Transverse colon (tissue), 4 donors: Measurements from ENCODE around the gene GRAMD1B. TPM values are rescaled to one million over a fixed set of nuclear protein-coding genes. Genes with fewer than 3 reads are reported as not detected.

Experiments
- DNase-seq: peaks from one replicate; pipeline ENCODE4 v3.0.0-alpha.2; 2019
- H3K27ac ChIP-seq, 4 donors: fragments of 200-600 bp; sonication (generic); 2 replicates each; pipeline ENCODE4 v1.5.1; 2016 to 2018; ENCODE audit warnings: inconsistent platforms in 4 of 4
- H3K27me3 ChIP-seq: fragments of 200-600 bp; sonication (generic); 2 replicates; pipeline ENCODE4 v1.5.1; 2017; ENCODE audit warnings: inconsistent platforms
- H3K36me3 ChIP-seq, 4 donors: fragments of 200-600 bp; sonication (generic); 2 replicates each; pipeline ENCODE4 v1.5.1; 2017 to 2019; ENCODE audit warnings: inconsistent platforms in 4 of 4
- H3K4me1 ChIP-seq, 4 donors: fragments of 200-600 bp; sonication (generic); 2 replicates each; pipeline ENCODE4 v1.5.1; 2017 to 2020; ENCODE audit warnings: inconsistent platforms in 4 of 4
- H3K4me3 ChIP-seq, 4 donors: fragments of 200-600 bp; sonication (generic); 1 replicate in 1 of 4; 2 replicates in 3 of 4; pipeline versions ENCODE4 v1.5.1 to v1.6.1; 2017 to 2019; ENCODE audit warnings: inconsistent platforms in 4 of 4
- H3K9me3 ChIP-seq, 2 donors: fragments of 200-600 bp; sonication (generic); 2 replicates each; pipeline ENCODE4 v1.5.1; 2017 to 2019; ENCODE audit warnings: inconsistent platforms in 2 of 2
- EP300 ChIP-seq: sonication (generic); formaldehyde crosslinking; IDR thresholded peaks from one replicate; pipeline ENCODE4 v1.6.1; 2017; ENCODE audit warnings: antibody characterized with exemption, low read depth
- POLR2A ChIP-seq: fragments of 450-650 bp; IDR thresholded peaks from one replicate; pipeline ENCODE4 v1.6.1; 2016; ENCODE audit warnings: antibody characterized with exemption, mild to moderate bottlenecking, moderate library complexity
- POLR2AphosphoS5 ChIP-seq, 3 donors: sonication (generic); formaldehyde crosslinking; IDR thresholded peaks; one replicate each; pipeline ENCODE4 v1.6.1; 2016; ENCODE audit warnings: antibody characterized with exemption in 3 of 3
- WGBS, 2 donors: methylation state at CpG; one replicate each; pipeline ENCODE4 v1.1.5; 2018; ENCODE audit warnings: low coverage in 1 of 2; 5-methylcytosine and 5-hydroxymethylcytosine counted together
- in situ Hi-C, 4 donors: fragments of 200-750 bp; cut with MboI; loops; one replicate each; pipeline versions ENCODE4 v1.15.0 to v1.15.1; 2017; ENCODE audit warnings: low sequenced_read_pairs in 3 of 4, low pct_ligation_motif_present in 1 of 4, low pct_unique_long_range_greater_than_20kb in 1 of 4
- intact Hi-C: fragments of 100-400 bp; cut with DNase I; formaldehyde crosslinking; loops from one replicate; pipeline ENCODE4 v1.15.1; 2023; ENCODE audit warnings: low total_unique reads
- total RNA-seq, 4 donors: library from RNA; depleted of rRNA; stranded (reverse); fragments of >200 nt; gene quantifications; one replicate each; pipeline ENCODE4 v1.1.0, GENCODE V29; 2016
- TF ChIP-seq, protein P1 (sequence below), 5 experiments: fragments of 200-600 bp in 3 of 5; fragments of 450-650 bp in 2 of 5; sonication (generic) in 3 of 5; IDR thresholded peaks; 1 replicate in 2 of 5; 2 replicates in 3 of 5; pipeline ENCODE4 v1.5.1; 2016 to 2017; ENCODE audit warnings: antibody characterized with exemption in 5 of 5, inconsistent platforms in 3 of 5, mild to moderate bottlenecking in 2 of 5, moderate library complexity in 1 of 5

The GRAMD1B gene
- total RNA-seq, 4 donors from 2014 or later = 4.3 to 58.4 (median 9.9) TPM

GRCh38 chr11:123584186-123584585, 154.1 kb downstream of the GRAMD1B start:
- H3K9me3 ChIP-seq = no peaks in the 10 kb centered on the region
- intact Hi-C loops (no loop called here), in situ Hi-C loops (no loop called here)
- no peak overlapping the region for H3K4me3 ChIP-seq
- no peak for TF ChIP-seq POLR2AphosphoS5 (IDR thresholded peaks at IDR 0.05)
- TF ChIP-seq POLR2A = no peak
- no peak for TF ChIP-seq EP300
- H3K27ac ChIP-seq = no peak overlapping the region
- no peak for DNase-seq
- peaks cover 0 to 28% (median 17%) of the 10 kb centered on the region in 4 donors for H3K4me1 ChIP-seq
- no peaks in the 10 kb centered on the region for H3K36me3 ChIP-seq
- WGBS, 2 donors = 95 to 100% methylated on average over 1 to 4 of the region's 4 CpGs
- no peaks in the 10 kb centered on the region for H3K27me3 ChIP-seq

DNA sequence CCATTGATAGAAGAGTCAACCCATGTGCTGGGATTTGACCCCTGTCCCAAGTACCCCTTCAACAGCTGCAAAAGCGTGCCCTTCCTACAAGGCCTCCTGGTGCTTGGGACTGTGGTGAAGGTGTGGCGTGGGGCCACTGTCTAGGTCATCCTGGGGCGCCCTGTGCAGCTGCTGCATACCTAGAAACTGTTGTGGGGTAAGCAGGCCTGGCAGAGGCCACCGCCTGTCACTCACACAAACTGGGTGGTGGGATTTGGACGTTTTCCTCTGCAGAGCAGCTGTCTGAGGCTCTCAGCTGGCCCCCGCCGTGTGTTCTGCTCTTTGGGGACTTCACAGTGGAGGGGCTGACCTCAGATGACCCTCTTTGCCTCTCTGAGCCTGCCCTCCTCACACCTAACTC, 154.7 kb downstream of the GRAMD1B start:
- Histone ChIP-seq H3K27me3 (no peaks in the 10 kb centered on the region), H3K36me3 (no peaks in the 10 kb centered on the region), H3K9me3 (no peaks in the 10 kb centered on the region), H3K27ac (no peak overlapping the region), H3K4me1 (peaks cover 0 to 29% (median 17%) of the 10 kb centered on the region in 4 donors), H3K4me3 (no peak overlapping the region)
- in situ Hi-C loops (no loop called here), intact Hi-C loops (no loop called here)
- 80 to 100% methylated on average over 1 to 7 of the region's 7 CpGs for WGBS, 2 donors
- TF ChIP-seq, protein P1, sequence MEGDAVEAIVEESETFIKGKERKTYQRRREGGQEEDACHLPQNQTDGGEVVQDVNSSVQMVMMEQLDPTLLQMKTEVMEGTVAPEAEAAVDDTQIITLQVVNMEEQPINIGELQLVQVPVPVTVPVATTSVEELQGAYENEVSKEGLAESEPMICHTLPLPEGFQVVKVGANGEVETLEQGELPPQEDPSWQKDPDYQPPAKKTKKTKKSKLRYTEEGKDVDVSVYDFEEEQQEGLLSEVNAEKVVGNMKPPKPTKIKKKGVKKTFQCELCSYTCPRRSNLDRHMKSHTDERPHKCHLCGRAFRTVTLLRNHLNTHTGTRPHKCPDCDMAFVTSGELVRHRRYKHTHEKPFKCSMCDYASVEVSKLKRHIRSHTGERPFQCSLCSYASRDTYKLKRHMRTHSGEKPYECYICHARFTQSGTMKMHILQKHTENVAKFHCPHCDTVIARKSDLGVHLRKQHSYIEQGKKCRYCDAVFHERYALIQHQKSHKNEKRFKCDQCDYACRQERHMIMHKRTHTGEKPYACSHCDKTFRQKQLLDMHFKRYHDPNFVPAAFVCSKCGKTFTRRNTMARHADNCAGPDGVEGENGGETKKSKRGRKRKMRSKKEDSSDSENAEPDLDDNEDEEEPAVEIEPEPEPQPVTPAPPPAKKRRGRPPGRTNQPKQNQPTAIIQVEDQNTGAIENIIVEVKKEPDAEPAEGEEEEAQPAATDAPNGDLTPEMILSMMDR (IDR thresholded peaks at IDR 0.05) = no peak
- TF ChIP-seq EP300 (no peak), POLR2A (no peak), POLR2AphosphoS5 (IDR thresholded peaks at IDR 0.05) (no peak)
- DNase-seq = no peak

DNA sequence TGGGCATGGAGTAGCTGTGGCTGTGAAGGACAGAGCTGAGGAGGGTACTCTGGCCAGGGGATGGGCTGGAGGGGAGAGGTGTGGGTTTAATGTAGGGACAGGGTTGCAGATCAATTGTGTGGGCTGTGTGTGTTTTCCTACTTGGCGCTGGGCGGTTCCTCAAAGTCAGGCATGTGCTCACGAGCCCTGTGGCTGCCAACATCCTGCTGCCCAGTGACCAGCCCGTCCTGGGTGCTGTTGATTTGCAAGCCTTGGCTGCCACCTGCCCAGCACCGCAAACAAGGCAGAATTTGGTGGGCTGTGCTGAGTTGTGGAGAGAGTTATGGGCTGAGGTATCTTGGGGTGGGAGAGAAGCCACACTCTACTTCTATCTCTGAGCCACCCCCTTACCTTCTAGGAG, 155.1 kb downstream of the GRAMD1B start:
- intact Hi-C loops = no loop called here
- WGBS, 2 donors = 60% methylated on average over 5 of the region's 5 CpGs; no CpG with 5 or more reads in 1 of the 2 donors

DNA sequence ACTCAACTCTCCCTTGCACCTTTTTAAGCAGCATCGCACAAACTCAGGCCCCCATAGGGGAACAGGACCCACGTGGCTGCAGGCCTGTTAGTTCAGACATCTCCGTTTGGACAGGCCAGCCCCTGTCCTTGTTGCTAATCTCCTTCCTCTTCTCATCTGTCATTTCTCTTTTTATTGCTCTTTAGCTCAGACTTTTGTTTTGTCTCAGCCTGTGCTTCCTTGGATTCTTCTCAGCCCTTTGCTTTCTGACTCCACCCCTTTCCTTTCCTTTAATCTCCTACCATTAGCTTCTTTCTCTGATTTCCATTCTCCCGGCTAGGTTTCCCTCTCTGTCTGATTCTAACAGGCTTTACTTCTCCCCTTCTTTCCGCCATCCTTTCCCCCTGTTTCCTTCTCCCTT, 155.6 kb downstream of the GRAMD1B start:
- DNase-seq = no peak
- Histone ChIP-seq H3K9me3 (no peaks in the 10 kb centered on the region), H3K4me1 (peaks cover 0 to 35% (median 25%) of the 10 kb centered on the region in 4 donors), H3K27ac (no peak overlapping the region), H3K36me3 (no peaks in the 10 kb centered on the region), H3K27me3 (no peaks in the 10 kb centered on the region), H3K4me3 (no peak overlapping the region)
- WGBS, 2 donors = 40 to 60% methylated on average over 1 to 5 of the region's 5 CpGs
- TF ChIP-seq, protein P1 (IDR thresholded peaks at IDR 0.05) = no peak
- TF ChIP-seq EP300 (no peak), POLR2AphosphoS5 (IDR thresholded peaks at IDR 0.05) (no peak), POLR2A (no peak)
- in situ Hi-C loops (no loop called here), intact Hi-C loops (no loop called here)

More for the DNA sequence above, 155.1 kb downstream of the GRAMD1B start:
- no peak overlapping the region for H3K4me3 ChIP-seq
- TF ChIP-seq POLR2A (no peak), POLR2AphosphoS5 (IDR thresholded peaks at IDR 0.05) (no peak), EP300 (no peak)
- TF ChIP-seq, protein P1 (IDR thresholded peaks at IDR 0.05) = no peak
- no peaks in the 10 kb centered on the region for H3K27me3 ChIP-seq
- no peak overlapping the region for H3K27ac ChIP-seq
- H3K4me1 ChIP-seq = peaks cover 0 to 34% (median 21%) of the 10 kb centered on the region in 4 donors
- in situ Hi-C loops = no loop called here
- peak; percentile 27 for DNase-seq
- H3K9me3 ChIP-seq = no peaks in the 10 kb centered on the region
- no peaks in the 10 kb centered on the region for H3K36me3 ChIP-seq

DNA sequence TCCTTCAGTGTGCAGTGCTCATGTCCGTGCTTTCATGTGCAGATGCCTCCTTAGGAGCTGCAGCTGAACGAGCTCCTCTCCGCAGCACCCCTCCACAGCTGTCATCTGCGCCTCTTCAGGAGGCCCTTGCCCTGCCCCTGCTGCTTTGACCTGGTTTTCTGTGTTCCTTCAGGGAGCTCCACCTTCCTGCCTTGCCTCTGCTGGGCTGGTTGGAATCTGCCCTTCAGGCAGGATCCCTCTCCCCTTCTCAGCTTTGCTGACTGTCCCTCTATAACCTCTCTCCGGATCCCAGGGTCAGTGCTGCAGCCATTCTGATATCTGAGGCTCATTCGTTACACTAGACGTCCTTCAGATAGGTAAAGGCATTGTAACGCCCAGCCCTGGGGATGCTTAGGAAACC, 156.5 kb downstream of the GRAMD1B start:
- Histone ChIP-seq H3K27ac (no peak overlapping the region), H3K36me3 (no peaks in the 10 kb centered on the region), H3K4me3 (no peak overlapping the region), H3K9me3 (no peaks in the 10 kb centered on the region), H3K27me3 (no peaks in the 10 kb centered on the region), H3K4me1 (peaks cover 0 to 37% (median 28%) of the 10 kb centered on the region in 4 donors)
- intact Hi-C loops (no loop called here), in situ Hi-C loops (no loop called here)
- DNase-seq = no peak
- TF ChIP-seq EP300 = no peak
- TF ChIP-seq, protein P1 (IDR thresholded peaks at IDR 0.05) = no peak
- no peak for TF ChIP-seq POLR2AphosphoS5 (IDR thresholded peaks at IDR 0.05)
- no peak for TF ChIP-seq POLR2A
- WGBS, 2 donors = 85% methylated on average over 8 of the region's 8 CpGs; no CpG with 5 or more reads in 1 of the 2 donors
